A549 (cell line): ENCODE results near the gene AP1M1. TPM values are rescaled to one million over a fixed set of nuclear protein-coding genes. Genes with fewer than 3 reads are reported as not detected.
A peak's percentile ranks its signal among the peaks of the same experiment; 100 is the strongest.
"Not testable (repeated sequence)": the region's sequence is repeated elsewhere in the genome, so short reads cannot be mapped to it uniquely, and the experiment has no call there.

Experiments used
- ATAC-seq, 2 experiments: fragments of 200-7000 bp in 1 of 2; fragments of >200 bp in 1 of 2; cut with Nextera tagmentation in 1 of 2; cut with Tn5 transposase in 1 of 2; 3 replicates each; pipeline versions ENCODE4 v1.8.0 to v1.9.1; 2018 to 2020; ENCODE audit warnings: mild to moderate bottlenecking in 1 of 2, moderate library complexity in 1 of 2
- CTCF ChIA-PET: fragments of 300-600 bp; sonication (Branson Sonifier 250); formaldehyde crosslinking; extraction: SDS; loops from one replicate; lab custom pipeline; 2021; ENCODE audit warnings: antibody characterized with exemption, inconsistent platforms; lab: Yijun Ruan, JAX
- POLR2A ChIA-PET: fragments of 350-600 bp; formaldehyde crosslinking; extraction: SDS; loops from one replicate; lab custom pipeline; 2021; ENCODE audit warnings: antibody characterized with exemption, inconsistent platforms; lab: Yijun Ruan, JAX
- DNase-seq, 2 experiments: peaks; one replicate each; pipeline versions ENCODE4 v3.0.0 to v3.0.0-alpha.2; 2011 to 2016; ENCODE audit warnings: low read depth in 1 of 2, low spot score in 1 of 2
- FAIRE-seq: peaks from 2 replicates; lab custom pipeline; 2011; peaks lifted over from hg19 to GRCh38; lab: Jason Lieb, UNC
- H3K27ac ChIP-seq, 2 experiments: fragments of >200 bp; sonication (Bioruptor Twin); formaldehyde crosslinking; 3 replicates each; pipeline ENCODE4 v1.5.1; 2016 to 2017
- H3K4me1 ChIP-seq: fragments of >200 bp; sonication (Bioruptor Twin); formaldehyde crosslinking; 3 replicates; pipeline ENCODE4 v1.6.1; 2016
- H3K4me2 ChIP-seq: fragments of >200 bp; sonication (Bioruptor Twin); formaldehyde crosslinking; 3 replicates; pipeline ENCODE4 v1.6.1; 2016
- H3K4me3 ChIP-seq: fragments of >200 bp; sonication (Bioruptor Twin); formaldehyde crosslinking; 3 replicates; pipeline ENCODE4 v1.5.1; 2016
- H3K9me3 ChIP-seq: fragments of >200 bp; sonication (Bioruptor Twin); formaldehyde crosslinking; 3 replicates; pipeline ENCODE4 v1.6.1; 2016
- BHLHE40 ChIP-seq: IDR thresholded peaks from 2 replicates; pipeline ENCODE4 v1.6.1; 2012; ENCODE audit warnings: low read depth, low read length, inconsistent platforms
- CBX8 ChIP-seq: fragments of 200-600 bp; sonication (generic); IDR thresholded peaks from 2 replicates; pipeline ENCODE4 v1.6.1; 2016
- CHD2 ChIP-seq: fragments of 150-350 bp; IDR thresholded peaks from 2 replicates; pipeline ENCODE4 v1.6.1; 2014; ENCODE audit warnings: low read length; ENCODE audit not compliant: partially characterized antibody
- E2F6 ChIP-seq: IDR thresholded peaks from 2 replicates; pipeline ENCODE4 v1.6.1; 2012; ENCODE audit warnings: low read depth, borderline replicate concordance
- ESRRA ChIP-seq: fragments of 150-350 bp; IDR thresholded peaks from 2 replicates; pipeline ENCODE4 v1.6.1; 2014; ENCODE audit warnings: mild to moderate bottlenecking, low read length, borderline replicate concordance
- GATA3 ChIP-seq: IDR thresholded peaks from 2 replicates; pipeline ENCODE4 v1.6.1; 2012; ENCODE audit warnings: borderline replicate concordance
- HOXA7 ChIP-seq: fragments of 250-450 bp; sonication (Bioruptor Pico); IDR thresholded peaks from 2 replicates; pipeline ENCODE4 v1.5.0; 2020; ENCODE audit warnings: mild to moderate bottlenecking, moderate library complexity
- JUNB ChIP-seq: fragments of >200 bp; sonication (Bioruptor Twin); formaldehyde crosslinking; IDR thresholded peaks from 2 replicates; pipeline ENCODE4 v1.6.1; 2016
- NR3C1 ChIP-seq: fragments of >200 bp; sonication (Bioruptor Twin); formaldehyde crosslinking; IDR thresholded peaks from 3 replicates; pipeline ENCODE4 v1.6.1; 2017
- POLR2A ChIP-seq: IDR thresholded peaks from 2 replicates; pipeline ENCODE4 v1.6.1; 2012; ENCODE audit warnings: mild to moderate bottlenecking, low read length
- POLR2AphosphoS2 ChIP-seq: conservative IDR thresholded peaks from 2 replicates; pipeline ENCODE4 v1.6.1; 2012; ENCODE audit warnings: low read length, improper control_type of control experiment, inconsistent platforms
- REST ChIP-seq: fragments of 200-600 bp; sonication (generic); IDR thresholded peaks from 2 replicates; pipeline ENCODE4 v1.6.1; 2016; ENCODE audit warnings: antibody characterized with exemption, mild to moderate bottlenecking, moderate library complexity
- RFX5 ChIP-seq: fragments of 450-650 bp; IDR thresholded peaks from 2 replicates; pipeline ENCODE4 v1.7.1; 2014; ENCODE audit warnings: antibody characterized with exemption, mild to moderate bottlenecking, moderate library complexity
- RNF2 ChIP-seq: fragments of 200-600 bp; sonication (generic); IDR thresholded peaks from 2 replicates; pipeline ENCODE4 v1.6.1; 2016; ENCODE audit warnings: low read depth, mild to moderate bottlenecking, antibody characterized with exemption, moderate library complexity, borderline replicate concordance
- SREBF2 ChIP-seq: fragments of 450-650 bp; IDR thresholded peaks from 2 replicates; pipeline ENCODE4 v1.6.1; 2014; ENCODE audit warnings: mild to moderate bottlenecking, moderate library complexity
- TP53 ChIP-seq: fragments of 250-450 bp; sonication (Bioruptor Pico); IDR thresholded peaks from 2 replicates; pipeline ENCODE4 v1.5.0; 2021; ENCODE audit warnings: mild to moderate bottlenecking, moderate library complexity
- ZFP36 ChIP-seq: fragments of 450-650 bp; IDR thresholded peaks from 2 replicates; pipeline ENCODE4 v1.6.1; 2014; ENCODE audit warnings: borderline replicate concordance; ENCODE audit not compliant: partially characterized antibody
- ZNF302 ChIP-seq: fragments of 250-450 bp; sonication (Bioruptor Pico); IDR thresholded peaks from 2 replicates; pipeline ENCODE4 v1.9.0; 2021; ENCODE audit warnings: inconsistent platforms, mild to moderate bottlenecking, moderate library complexity
- WGBS: methylation state at CpG from one replicate; pipeline ENCODE4 v1.1.6; 2017; ENCODE audit errors: missing lambda C conversion rate; 5-methylcytosine and 5-hydroxymethylcytosine counted together
- polyA plus RNA-seq, 4 experiments: library from polyadenylated mRNA; depleted of rRNA in 3 of 4; stranded (reverse); fragments of >200 nt; fragmentation: RNase III in 1 of 4; extraction: RNeasy Plus Mini Kit Qiagen cat#74134 plus additional on column Dnase treatment in 1 of 4; gene quantifications; 2 replicates in 3 of 4; 3 replicates in 1 of 4; pipeline ENCODE4 v1.2.3, GENCODE V29; 2011 to 2017
- TF ChIP-seq, protein P1 (sequence below): fragments of 150-350 bp; IDR thresholded peaks from 2 replicates; pipeline ENCODE4 v1.6.1; 2014; ENCODE audit warnings: low read depth, mild to moderate bottlenecking, low read length
- TF ChIP-seq, protein P2 (sequence below): fragments of >200 bp; sonication (Bioruptor Twin); formaldehyde crosslinking; IDR thresholded peaks from 3 replicates; pipeline ENCODE4 v1.6.1; 2016

The AP1M1 gene
- polyA plus RNA-seq, 2 of the 4 experiments (the other 2 are of a cell fraction) = 42.5 to 63.0 TPM

DNA sequence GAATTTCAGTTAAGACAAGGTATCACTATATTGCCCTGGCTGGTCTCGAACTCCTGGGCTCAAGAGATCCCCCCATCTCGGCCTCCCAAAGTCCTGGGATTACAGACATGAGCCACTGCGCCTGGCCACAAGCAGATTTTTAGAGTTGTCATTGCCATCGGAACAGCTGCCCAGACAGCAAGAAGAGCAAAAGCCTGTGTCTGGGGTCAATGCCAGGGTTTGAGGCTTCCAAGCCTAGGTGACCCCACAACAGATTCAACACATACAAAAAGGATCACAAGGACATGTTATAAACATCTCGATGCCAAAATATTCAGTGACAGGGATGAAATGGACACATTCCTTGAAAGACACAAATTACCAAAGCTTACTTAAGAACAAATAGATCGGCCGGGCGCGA lies 86.8 kb downstream of the AP1M1 start:
- no peak for FAIRE-seq
- no peak overlapping the region for H3K27ac ChIP-seq
- POLR2A ChIA-PET = no interaction called here
- CTCF ChIA-PET = interaction anchor here (1.6 kb wide), 1 partner anchor 37 kb away, joined by 9 read pairs; no protein-coding TSS in a partner anchor
- H3K9me3 ChIP-seq = no peaks in the 10 kb centered on the region
- no peak for DNase-seq
- no peak overlapping the region for H3K4me2 ChIP-seq
- H3K4me3 ChIP-seq = no peak overlapping the region
- TF ChIP-seq BHLHE40 = no peak
- no peak for TF ChIP-seq TP53 (CRISPR knock-in tag)
- no peak for TF ChIP-seq POLR2A
- no peak for TF ChIP-seq RFX5
- H3K4me1 ChIP-seq = peaks cover 7% of the 10 kb centered on the region
- 92% methylated on average over 9 of the region's 9 CpGs for WGBS
- ATAC-seq = no peak

DNA sequence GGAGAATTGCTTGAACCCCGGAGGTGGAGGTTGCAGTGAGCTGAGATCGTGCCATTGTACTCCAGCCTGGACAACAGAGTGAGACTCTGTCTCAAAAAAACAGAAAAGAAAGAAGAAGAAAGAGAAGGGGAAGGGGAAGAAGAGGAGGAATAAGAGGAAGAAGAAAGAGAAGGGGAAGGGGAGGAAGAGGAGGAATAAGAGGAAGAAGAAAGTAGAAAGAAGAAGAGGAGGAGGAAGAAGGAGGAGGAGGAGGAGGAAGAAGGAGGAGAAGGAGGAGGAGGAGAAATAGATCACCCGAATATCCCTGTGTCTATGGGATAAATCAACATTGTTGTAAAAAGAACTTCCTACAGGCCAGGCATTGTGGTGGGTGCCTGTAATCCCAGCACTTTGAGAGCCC lies 87.4 kb downstream of the AP1M1 start:
- H3K4me2 ChIP-seq, POLR2A ChIA-PET, H3K27ac ChIP-seq, H3K9me3 ChIP-seq, FAIRE-seq, ATAC-seq, CTCF ChIA-PET, DNase-seq, H3K4me1 ChIP-seq, H3K4me3 ChIP-seq: not testable (repeated sequence)
- 84% methylated on average over 3 of the region's 3 CpGs for WGBS

- no peak overlapping the region for H3K4me3 ChIP-seq
- ChIA-PET CTCF (no interaction called here), POLR2A (no interaction called here)
- H3K27ac ChIP-seq = peak overlapping the region in 1 of 2 experiments; percentile 46; a peak in 1 of 6 replicates
- no peak overlapping the region for H3K4me2 ChIP-seq
- DNase-seq (no peak), ATAC-seq (peak; percentile 24 to 46; a peak in 4 of 6 replicates), FAIRE-seq (no peak)
- 70% methylated on average over 18 of the region's 22 CpGs for WGBS
- no peaks in the 10 kb centered on the region for H3K9me3 ChIP-seq
- no peaks in the 10 kb centered on the region for H3K4me1 ChIP-seq
- TF ChIP-seq, protein P1, sequence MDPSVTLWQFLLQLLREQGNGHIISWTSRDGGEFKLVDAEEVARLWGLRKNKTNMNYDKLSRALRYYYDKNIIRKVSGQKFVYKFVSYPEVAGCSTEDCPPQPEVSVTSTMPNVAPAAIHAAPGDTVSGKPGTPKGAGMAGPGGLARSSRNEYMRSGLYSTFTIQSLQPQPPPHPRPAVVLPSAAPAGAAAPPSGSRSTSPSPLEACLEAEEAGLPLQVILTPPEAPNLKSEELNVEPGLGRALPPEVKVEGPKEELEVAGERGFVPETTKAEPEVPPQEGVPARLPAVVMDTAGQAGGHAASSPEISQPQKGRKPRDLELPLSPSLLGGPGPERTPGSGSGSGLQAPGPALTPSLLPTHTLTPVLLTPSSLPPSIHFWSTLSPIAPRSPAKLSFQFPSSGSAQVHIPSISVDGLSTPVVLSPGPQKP = no peak
- TF ChIP-seq JUNB = no peak
- no peak for TF ChIP-seq ESRRA
- no peak for TF ChIP-seq HOXA7 (CRISPR knock-in tag)
- TF ChIP-seq POLR2AphosphoS2 = no peak
- no peak for TF ChIP-seq ZFP36
- no peak for TF ChIP-seq CHD2
- TF ChIP-seq REST = no peak
- no peak for TF ChIP-seq E2F6
- TF ChIP-seq RNF2 = no peak
- no peak for TF ChIP-seq ZNF302 (CRISPR knock-in tag)
- no peak for TF ChIP-seq CBX8
- TF ChIP-seq GATA3 = no peak
- TF ChIP-seq, protein P2, sequence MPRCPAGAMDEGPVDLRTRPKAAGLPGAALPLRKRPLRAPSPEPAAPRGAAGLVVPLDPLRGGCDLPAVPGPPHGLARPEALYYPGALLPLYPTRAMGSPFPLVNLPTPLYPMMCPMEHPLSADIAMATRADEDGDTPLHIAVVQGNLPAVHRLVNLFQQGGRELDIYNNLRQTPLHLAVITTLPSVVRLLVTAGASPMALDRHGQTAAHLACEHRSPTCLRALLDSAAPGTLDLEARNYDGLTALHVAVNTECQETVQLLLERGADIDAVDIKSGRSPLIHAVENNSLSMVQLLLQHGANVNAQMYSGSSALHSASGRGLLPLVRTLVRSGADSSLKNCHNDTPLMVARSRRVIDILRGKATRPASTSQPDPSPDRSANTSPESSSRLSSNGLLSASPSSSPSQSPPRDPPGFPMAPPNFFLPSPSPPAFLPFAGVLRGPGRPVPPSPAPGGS = no peak
- TF ChIP-seq SREBF2 = no peak
- no peak for TF ChIP-seq NR3C1
- TF ChIP-seq, all 56 proteins: peak for 0
Observed at GRCh38 chr19:16285769-16286498, 88.2 kb downstream of the AP1M1 start.
